Measurements from ENCODE around the gene CLEC9A.

- TF ChIP-seq, protein P1, sequence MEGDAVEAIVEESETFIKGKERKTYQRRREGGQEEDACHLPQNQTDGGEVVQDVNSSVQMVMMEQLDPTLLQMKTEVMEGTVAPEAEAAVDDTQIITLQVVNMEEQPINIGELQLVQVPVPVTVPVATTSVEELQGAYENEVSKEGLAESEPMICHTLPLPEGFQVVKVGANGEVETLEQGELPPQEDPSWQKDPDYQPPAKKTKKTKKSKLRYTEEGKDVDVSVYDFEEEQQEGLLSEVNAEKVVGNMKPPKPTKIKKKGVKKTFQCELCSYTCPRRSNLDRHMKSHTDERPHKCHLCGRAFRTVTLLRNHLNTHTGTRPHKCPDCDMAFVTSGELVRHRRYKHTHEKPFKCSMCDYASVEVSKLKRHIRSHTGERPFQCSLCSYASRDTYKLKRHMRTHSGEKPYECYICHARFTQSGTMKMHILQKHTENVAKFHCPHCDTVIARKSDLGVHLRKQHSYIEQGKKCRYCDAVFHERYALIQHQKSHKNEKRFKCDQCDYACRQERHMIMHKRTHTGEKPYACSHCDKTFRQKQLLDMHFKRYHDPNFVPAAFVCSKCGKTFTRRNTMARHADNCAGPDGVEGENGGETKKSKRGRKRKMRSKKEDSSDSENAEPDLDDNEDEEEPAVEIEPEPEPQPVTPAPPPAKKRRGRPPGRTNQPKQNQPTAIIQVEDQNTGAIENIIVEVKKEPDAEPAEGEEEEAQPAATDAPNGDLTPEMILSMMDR (conservative IDR thresholded peaks at IDR 0.05; ENCODE audit: low read depth in 2 of 2), result no peak
- TF ChIP-seq EZH2 (IDR thresholded peaks at IDR 0.05; ENCODE audit: low read depth, unreplicated experiment), result no peak
- TF ChIP-seq CREB1 (CRISPR knock-in tag; IDR thresholded peaks at IDR 0.05; ENCODE audit: low read depth), result no peak
- no peak for TF ChIP-seq POLR2AphosphoS5 (IDR thresholded peaks at IDR 0.05; ENCODE audit: low read depth)
- no peak for TF ChIP-seq REST (IDR thresholded peaks at IDR 0.05; ENCODE audit: unreplicated experiment)
- no peak for TF ChIP-seq EZH2phosphoT487 (IDR thresholded peaks at IDR 0.05; ENCODE audit: unreplicated experiment)
These were observed 15.0 kb upstream of the CLEC9A start for GRCh38 chr12:10015450-10015849.
